Thyroid gland (tissue), 4 donors: ENCODE measurements around the gene SCAPER.

Experiments
- CTCF ChIP-seq, 6 experiments: fragments of 200-600 bp in 3 of 6; fragments of 450-650 bp in 3 of 6; sonication (generic) in 3 of 6; IDR thresholded peaks; one replicate each; pipeline ENCODE4 v1.5.1; 2016 to 2019; ENCODE audit warnings: antibody characterized with exemption in 6 of 6, mild to moderate bottlenecking in 2 of 6, inconsistent platforms in 1 of 6, moderate library complexity in 1 of 6
- POLR2A ChIP-seq, 2 donors: fragments of 450-650 bp; IDR thresholded peaks; one replicate each; pipeline ENCODE4 v1.6.1; 2017; ENCODE audit warnings: antibody characterized with exemption in 2 of 2, mild to moderate bottlenecking in 2 of 2, moderate library complexity in 1 of 2

- no peak for TF ChIP-seq CTCF (IDR thresholded peaks at IDR 0.05)
- no peak for TF ChIP-seq POLR2A (IDR thresholded peaks at IDR 0.05)
Measured at GRCh38 chr15:76313731-76314130, 591.4 kb downstream of the SCAPER start.
